ENCODE measurements around the gene GDF11. TPM values are rescaled to one million over a fixed set of nuclear protein-coding genes. Genes with fewer than 3 reads are reported as not detected.

Gene GDF11
- total and polyA plus RNA-seq, 2 of the 8 experiments (the other 6 are each of a cell fraction or from before 2014, with no cell fraction given) = 12.1 to 15.1 TPM

- TF ChIP-seq CHD7 (IDR thresholded peaks at IDR 0.05; ENCODE audit: insufficient replicate concordance, low read length) = no peak
- no peak for TF ChIP-seq CTBP2 (IDR thresholded peaks at IDR 0.05; ENCODE audit: borderline replicate concordance, insufficient read depth, insufficient read length, low read length)
- no peak for TF ChIP-seq CBX8 (IDR thresholded peaks at IDR 0.05; ENCODE audit: borderline replicate concordance, low read depth, low read length)
- TF ChIP-seq POLR2A (IDR thresholded peaks at IDR 0.05; ENCODE audit: control extremely low read depth in 1 of 2, low read depth in 2 of 2, low read length in 2 of 2) = no peak
- no peak for TF ChIP-seq RXRA (IDR thresholded peaks at IDR 0.05; ENCODE audit: insufficient read depth, low read depth, low read length)
- TF ChIP-seq CHD1 (IDR thresholded peaks at IDR 0.05; ENCODE audit: low read depth, low read length) = no peak
- no peak for TF ChIP-seq GTF2F1 (IDR thresholded peaks at IDR 0.05; ENCODE audit: borderline replicate concordance, low read depth, low read length)
- no peak for TF ChIP-seq NRF1 (IDR thresholded peaks at IDR 0.05; ENCODE audit: low read depth, low read length)
- no peak for TF ChIP-seq CBX5 (IDR thresholded peaks at IDR 0.05; ENCODE audit: low read depth, low read length)
- TF ChIP-seq TEAD4 (IDR thresholded peaks at IDR 0.05; ENCODE audit: low read depth, low read length) = no peak
- TF ChIP-seq POLR2AphosphoS5 (IDR thresholded peaks at IDR 0.05; ENCODE audit: low read depth, low read length) = no peak
- no peak for TF ChIP-seq USF2 (IDR thresholded peaks at IDR 0.05; ENCODE audit: low read length)
Observed at GRCh38 chr12:55719371-55719770, 23.6 kb upstream of the GDF11 start (continued).

Data from H1 (cell line).